CD4-positive, alpha-beta T cell treated with Interleukin-6 at 100 ng/mL for 8 hours (primary cell): Measurements from ENCODE around the gene FBN2.

Experiments
- DNase-seq: peaks from one replicate; pipeline ENCODE4 v3.0.0-alpha.2; 2020; ENCODE audit warnings: mixed read lengths, low spot score

FBN2 gene

GRCh38 chr5:128305341-128305740 lies 232.7 kb downstream of the FBN2 start:
- no peak for DNase-seq

- DNase-seq: no peak
These were observed 233.3 kb downstream of the FBN2 start for GRCh38 chr5:128304791-128305190.

- no peak for DNase-seq
These were observed 234.0 kb downstream of the FBN2 start for GRCh38 chr5:128304088-128304487.

- DNase-seq: no peak
These were observed 234.5 kb downstream of the FBN2 start for GRCh38 chr5:128303593-128303992.

- DNase-seq: no peak
These were observed 237.9 kb downstream of the FBN2 start for GRCh38 chr5:128300181-128300580.

- DNase-seq: no peak
These were observed 247.7 kb downstream of the FBN2 start for GRCh38 chr5:128290152-128290858.

- no peak for DNase-seq
These were observed 250.3 kb downstream of the FBN2 start for GRCh38 chr5:128287740-128288139.

- no peak for DNase-seq
These were observed 253.8 kb downstream of the FBN2 start for GRCh38 chr5:128284236-128284635.

GRCh38 chr5:128279345-128279744 lies 258.7 kb downstream of the FBN2 start:
- DNase-seq: no peak

- no peak for DNase-seq
These were observed 261.4 kb downstream of the FBN2 start for GRCh38 chr5:128276537-128277216.

GRCh38 chr5:128274441-128274840 lies 263.6 kb downstream of the FBN2 start:
- DNase-seq: no peak

GRCh38 chr5:128273736-128274135 lies 264.3 kb downstream of the FBN2 start:
- DNase-seq: no peak

GRCh38 chr5:128271859-128272464 lies 266.1 kb downstream of the FBN2 start:
- no peak for DNase-seq

GRCh38 chr5:128271071-128271470 lies 267.0 kb downstream of the FBN2 start:
- DNase-seq: no peak

GRCh38 chr5:128264564-128265360 lies 273.3 kb downstream of the FBN2 start:
- no peak for DNase-seq

GRCh38 chr5:128263357-128263756 lies 274.7 kb downstream of the FBN2 start:
- no peak for DNase-seq

GRCh38 chr5:128262911-128263310 lies 275.1 kb downstream of the FBN2 start:
- no peak for DNase-seq

- no peak for DNase-seq
These were observed 278.4 kb downstream of the FBN2 start for GRCh38 chr5:128259607-128260021.

GRCh38 chr5:128258372-128258771 lies 279.7 kb downstream of the FBN2 start:
- DNase-seq: no peak

GRCh38 chr5:128257076-128257475 lies 281.0 kb downstream of the FBN2 start:
- no peak for DNase-seq

GRCh38 chr5:128254789-128255188 lies 283.3 kb downstream of the FBN2 start:
- no peak for DNase-seq

- no peak for DNase-seq
These were observed 284.2 kb downstream of the FBN2 start for GRCh38 chr5:128253880-128254279.
